ENCODE data around the gene EIF4G3. TPM values are rescaled to one million over a fixed set of nuclear protein-coding genes. Genes with fewer than 3 reads are reported as not detected.

EIF4G3 gene
- 17.4 to 26.4 TPM (median 23.2 TPM) in 5 replicates for total RNA-seq (2022; extraction: Qiagen RNA extraction)

GRCh38 chr1:21176586-21177555 is at the start of gene EIF4G3:
TSS of gene EIF4G3 (minus strand) at chr1:21176897. CDS start at chr1:21002742, 174,155 bp downstream.

GRCh38 chr1:20787029-20787839 is 389.5 kb downstream of the EIF4G3 start, which contains the start of gene HP1BP3:
TSS of gene HP1BP3 (minus strand) at chr1:20787307. CDS start at chr1:20780440, 6,867 bp downstream.

Other genes with a start within 250 kb of the EIF4G3 start
- 51.4 to 75.8 TPM (median 69.7 TPM) in 5 replicates for gene ECE1, start 113.6 kb upstream of the EIF4G3 start, total RNA-seq (2022; extraction: Qiagen RNA extraction)